Lower leg skin (tissue), 3 donors: ENCODE measurements around the gene KIRREL2.

Experiments used
- CTCF ChIP-seq, 3 donors: fragments of 450-650 bp; IDR thresholded peaks; one replicate each; pipeline ENCODE4 v1.5.1; 2016; ENCODE audit warnings: antibody characterized with exemption in 3 of 3, mild to moderate bottlenecking in 3 of 3, moderate library complexity in 2 of 3
- POLR2A ChIP-seq, 2 donors: fragments of 450-650 bp; IDR thresholded peaks; one replicate each; pipeline ENCODE4 v1.6.1; 2016 to 2017; ENCODE audit warnings: antibody characterized with exemption in 2 of 2, mild to moderate bottlenecking in 1 of 2, moderate library complexity in 1 of 2

GRCh38 chr19:35846038-35846668 is 10.6 kb upstream of the KIRREL2 start:
- TF ChIP-seq CTCF (IDR thresholded peaks at IDR 0.05) = no peak
- no peak for TF ChIP-seq POLR2A (IDR thresholded peaks at IDR 0.05)
